HepG2 (cell line): ENCODE measurements around the gene CA9. TPM values are rescaled to one million over a fixed set of nuclear protein-coding genes. Genes with fewer than 3 reads are reported as not detected.
A peak's percentile ranks its signal among the peaks of the same experiment; 100 is the strongest.

Experiments used
- ATAC-seq: fragments of 200-7000 bp; cut with Tn5 transposase; 3 replicates; pipeline ENCODE4 v1.9.1; 2020; ENCODE audit warnings: mild to moderate bottlenecking, moderate library complexity
- BruUV-seq: library from RNA; stranded (reverse); fragments of 400-500 nt; replicated peaks from 2 replicates; lab custom pipeline; 2021; lab: Mats Ljungman, UMichigan
- CTCF ChIA-PET: fragments of 300-600 bp; formaldehyde crosslinking; extraction: SDS; loops from one replicate; lab custom pipeline; 2021; ENCODE audit warnings: low total read pairs, inconsistent platforms, low intra/inter-chr PET ratio; lab: Yijun Ruan, JAX
- POLR2A ChIA-PET: fragments of 350-600 bp; sonication (Branson Sonifier 250); formaldehyde crosslinking; loops from one replicate; lab custom pipeline; 2020; ENCODE audit warnings: antibody characterized with exemption, inconsistent platforms; lab: Yijun Ruan, JAX
- DNase-seq: peaks from one replicate; pipeline ENCODE4 v3.0.0-alpha.2; 2015; ENCODE audit warnings: low spot score
- FAIRE-seq: peaks from 3 replicates; lab custom pipeline; 2011; peaks lifted over from hg19 to GRCh38; lab: Jason Lieb, UNC
- H2AFZ ChIP-seq: one replicate; pipeline ENCODE4 v1.6.1; 2011; ENCODE audit warnings: low read length, inconsistent platforms
- H3K27ac ChIP-seq: fragments of 300-600 bp; 3 replicates; pipeline ENCODE4 v1.8.0; 2011; ENCODE audit warnings: mixed run types, mild to moderate bottlenecking, mixed read lengths, low read length, inconsistent platforms; ENCODE audit not compliant: insufficient read depth; ENCODE audit errors: extremely low read length
- H3K27me3 ChIP-seq, 2 experiments: fragments of 200-600 bp in 1 of 2; 2 replicates in 1 of 2; 3 replicates in 1 of 2; pipeline versions ENCODE4 v1.6.0 to v1.8.0; 2011; ENCODE audit warnings: low read length in 2 of 2, mild to moderate bottlenecking in 2 of 2, moderate library complexity in 2 of 2, inconsistent platforms in 1 of 2; ENCODE audit not compliant: insufficient read depth in 2 of 2, control insufficient read depth in 1 of 2
- H3K36me3 ChIP-seq, 2 experiments: fragments of 200-600 bp in 1 of 2; replicated peaks in 1 of 2; 2 replicates in 1 of 2; 3 replicates in 1 of 2; pipeline versions ENCODE4 v1.5.1 to v1.8.0; 2011; ENCODE audit warnings: low read length in 2 of 2, inconsistent platforms in 1 of 2; ENCODE audit not compliant: insufficient read depth in 2 of 2, control insufficient read depth in 1 of 2
- H3K4me1 ChIP-seq: 2 replicates; pipeline ENCODE4 v1.5.1; 2012; ENCODE audit warnings: low read length, inconsistent platforms; ENCODE audit not compliant: insufficient read depth
- H3K4me2 ChIP-seq: 2 replicates; pipeline ENCODE4 v1.6.0; 2011; ENCODE audit warnings: low read depth, low read length, inconsistent platforms
- H3K4me3 ChIP-seq, 3 experiments: fragments of 200-600 bp in 1 of 3; sonication (generic), shearing (Covaris generic) in 1 of 3; replicated peaks in 1 of 3; 2 replicates each; pipeline ENCODE4 v1.5.1; 2011 to 2016; ENCODE audit warnings: low read length in 3 of 3, inconsistent platforms in 2 of 3, low read depth in 2 of 3, mild to moderate bottlenecking in 2 of 3, control low read depth in 1 of 3, mixed read lengths in 1 of 3; ENCODE audit not compliant: insufficient read depth in 1 of 3
- H3K79me2 ChIP-seq: one replicate; pipeline ENCODE4 v1.6.1; 2011; ENCODE audit warnings: low read length, inconsistent platforms; ENCODE audit not compliant: insufficient read depth
- H3K9ac ChIP-seq: 2 replicates; pipeline ENCODE4 v1.6.0; 2011; ENCODE audit warnings: mild to moderate bottlenecking, low read depth, low read length, inconsistent platforms; ENCODE audit not compliant: insufficient read depth
- H3K9me3 ChIP-seq: 2 replicates; pipeline ENCODE4 v1.5.1; 2012; ENCODE audit warnings: mild to moderate bottlenecking, low read length
- H4K20me1 ChIP-seq: 2 replicates; pipeline ENCODE4 v1.6.0; 2011; ENCODE audit warnings: inconsistent platforms, mild to moderate bottlenecking, low read length, moderate library complexity; ENCODE audit not compliant: insufficient read depth
- ARNT ChIP-seq: fragments of 450-650 bp; IDR thresholded peaks from 2 replicates; pipeline ENCODE4 v1.6.1; 2017
- GABPA ChIP-seq, 2 experiments: IDR thresholded peaks; 2 replicates each; pipeline ENCODE4 v1.6.1; 2011 to 2016; ENCODE audit warnings: low read depth in 2 of 2, low read length in 1 of 2, missing biosample characterization in 1 of 2, missing genetic modification characterization in 1 of 2
- KLF9 ChIP-seq: IDR thresholded peaks from 2 replicates; pipeline ENCODE4 v1.6.1; 2016; ENCODE audit warnings: low read depth
- RBM22 ChIP-seq: fragments of 200-400 bp; formaldehyde crosslinking; optimal IDR thresholded peaks from 2 replicates; pipeline ENCODE3; 2017; ENCODE audit warnings: mild to moderate bottlenecking, low read length, moderate library complexity
- TMF1 ChIP-seq: sonication (generic); formaldehyde crosslinking; IDR thresholded peaks from 2 replicates; pipeline ENCODE4 v1.8.1; 2022; ENCODE audit warnings: low read depth, missing genetic modification reagents
- ZNF547 ChIP-seq: sonication (generic); formaldehyde crosslinking; IDR thresholded peaks from 2 replicates; pipeline ENCODE4 v1.5.1; 2020; ENCODE audit warnings: mild to moderate bottlenecking, missing genetic modification reagents
- ZNF781 ChIP-seq: sonication (generic); formaldehyde crosslinking; IDR thresholded peaks from 2 replicates; pipeline ENCODE4 v1.5.1; 2020; ENCODE audit warnings: borderline replicate concordance, mild to moderate bottlenecking, missing genetic modification reagents; ENCODE audit errors: not compliant biosample characterization
- WGBS: methylation state at CpG from one replicate; pipeline ENCODE4 v1.1.6; 2017; ENCODE audit warnings: low lambda C conversion rate; 5-methylcytosine and 5-hydroxymethylcytosine counted together
- in situ Hi-C: cut with HindIII; loops from 2 replicates; pipeline ENCODE4 v1.10.0; 2017; ENCODE audit warnings: low pct_unique_long_range_greater_than_20kb; ENCODE audit not compliant: extremely low pct_ligation_motif_present
- intact Hi-C: fragments of 100-400 bp; cut with micrococcal nuclease; formaldehyde crosslinking; loops from one replicate; pipeline ENCODE4 v1.10.0; 2022; ENCODE audit not compliant: unreplicated experiment
- polyA plus RNA-seq, 8 experiments: library from polyadenylated mRNA; depleted of rRNA in 3 of 8; stranded (reverse) in 7 of 8; unstranded in 1 of 8; fragments of >200 nt; fragmentation: Illumina TruSeq in 4 of 8; extraction: Trizol in 4 of 8; gene quantifications; 2 replicates each; pipeline versions ENCODE4 v1.2.1 to v1.2.3, GENCODE V29; 2011 to 2016; ENCODE audit warnings: low read depth in 4 of 8, missing spikeins in 1 of 8, mixed read lengths in 1 of 8; ENCODE audit not compliant: insufficient read depth in 1 of 8
- total RNA-seq, 5 experiments: library from RNA; depleted of rRNA; stranded (reverse); fragments of >200 nt; fragmentation: Illumina TruSeq; extraction: Trizol; gene quantifications; 2 replicates each; pipeline ENCODE4 v1.2.3, GENCODE V29; 2016; ENCODE audit warnings: low read depth in 1 of 5

CA9 gene
- total and polyA plus RNA-seq, 2 of the 13 experiments (the other 11 are each of a cell fraction or from before 2014, with no cell fraction given) = 0.13 to 152 TPM

DNA sequence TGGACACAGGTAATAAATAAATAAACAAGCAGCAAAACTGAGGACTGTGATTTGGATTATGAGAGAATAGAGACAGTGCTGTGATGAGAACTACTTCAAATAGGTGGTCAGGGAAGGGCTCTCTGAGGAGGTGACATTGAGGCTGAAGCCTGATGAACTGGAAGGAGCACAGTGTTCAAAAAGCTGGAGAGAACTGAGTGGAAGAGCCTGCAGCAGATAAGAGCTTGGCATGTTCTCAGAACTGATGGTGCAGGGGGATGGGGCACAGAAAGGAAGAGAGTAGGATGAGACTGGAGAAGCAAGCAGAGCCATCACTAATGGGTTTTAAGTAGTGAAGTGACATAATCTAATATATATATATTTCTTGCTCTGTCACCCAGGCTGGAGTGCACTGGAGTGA, 27.2 kb downstream of the CA9 start:
- Histone ChIP-seq H2AFZ (no peak overlapping the region), H4K20me1 (no peaks in the 10 kb centered on the region), H3K9ac (no peak overlapping the region), H3K4me2 (no peak overlapping the region), H3K79me2 (no peaks in the 10 kb centered on the region), H3K27me3 (no peaks in the 10 kb centered on the region), H3K4me1 (peaks cover 5% of the 10 kb centered on the region), H3K36me3 (peaks cover 54 to 90% of the 10 kb centered on the region in 2 experiments), H3K9me3 (no peaks in the 10 kb centered on the region), H3K27ac (no peak overlapping the region), H3K4me3 (no peak overlapping the region)
- POLR2A ChIA-PET = no interaction called here
- ATAC-seq = no peak
- CTCF ChIA-PET = no interaction called here
- TF ChIP-seq RBM22 (peak; percentile 17), ARNT (no peak)
- no peak for DNase-seq
- in situ Hi-C loops = no loop called here
- no TSS peak for BruUV-seq
- intact Hi-C loops = no loop called here
- no peak for FAIRE-seq

DNA sequence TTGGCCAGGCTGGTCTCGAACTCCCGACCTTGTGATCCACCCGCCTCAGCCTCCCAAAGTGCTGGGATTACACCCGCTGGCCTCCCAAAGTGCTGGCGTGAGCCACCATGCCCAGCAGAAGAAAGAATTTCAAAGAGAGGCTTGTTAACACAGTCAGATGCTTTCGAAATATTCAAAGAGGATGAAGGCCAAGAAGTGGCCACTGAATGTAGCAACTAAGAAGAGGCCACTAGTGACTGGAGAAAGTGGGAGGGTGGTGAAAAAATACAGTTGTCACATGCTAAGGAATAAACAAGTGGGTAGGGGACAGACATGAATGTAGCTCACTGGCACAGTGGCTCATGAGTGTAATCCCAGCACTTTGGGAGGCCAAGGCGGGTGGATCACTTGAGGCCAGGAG, 29.0 kb downstream of the CA9 start:
- TF ChIP-seq GABPA (IDR thresholded peaks at IDR 0.05; ENCODE audit: low read depth, low read length) = no peak
- TF ChIP-seq GABPA (CRISPR knock-in tag; IDR thresholded peaks at IDR 0.05; ENCODE audit: low read depth) = no peak
- no peak for TF ChIP-seq ZNF781 (CRISPR knock-in tag)
- no peak for TF ChIP-seq KLF9 (CRISPR knock-in tag)
- no peak for TF ChIP-seq TMF1 (CRISPR knock-in tag)
- TF ChIP-seq ZNF547 = no peak
- Histone ChIP-seq H3K4me3 (no peak overlapping the region), H2AFZ (no peak overlapping the region), H3K36me3 (peaks cover 64 to 97% of the 10 kb centered on the region in 2 experiments), H3K27me3 (no peaks in the 10 kb centered on the region), H4K20me1 (no peaks in the 10 kb centered on the region), H3K9ac (no peak overlapping the region), H3K9me3 (no peaks in the 10 kb centered on the region), H3K27ac (no peak overlapping the region), H3K4me1 (no peaks in the 10 kb centered on the region), H3K79me2 (no peaks in the 10 kb centered on the region), H3K4me2 (no peak overlapping the region)
- POLR2A ChIA-PET = no interaction called here
- WGBS = 98% methylated on average over 7 of the region's 7 CpGs
- in situ Hi-C loops = no loop called here
- no peak for DNase-seq
- no peak for FAIRE-seq
- CTCF ChIA-PET = no interaction called here
- ATAC-seq = no peak
- BruUV-seq = no TSS peak
- intact Hi-C loops = no loop called here
